GM21447 (cell line): ENCODE measurements around the gene NRN1L.
"Not testable (repeated sequence)": the region's sequence is repeated elsewhere in the genome, so short reads cannot be mapped to it uniquely, and the experiment has no call there.

Experiments
- ATAC-seq: cut with Tn5 transposase; IDR thresholded peaks from one replicate; pipeline ENCODE4 v1.9.1; 2021; ENCODE audit not compliant: unreplicated experiment

Gene NRN1L

GRCh38 chr16:67860589-67861398, 23.9 kb upstream of the NRN1L start:
- ATAC-seq: no peak

- ATAC-seq: no peak
These were observed 22.8 kb upstream of the NRN1L start for GRCh38 chr16:67861877-67862276.

GRCh38 chr16:67862623-67863583, 21.8 kb upstream of the NRN1L start:
- no peak for ATAC-seq

GRCh38 chr16:67864044-67864443, 20.6 kb upstream of the NRN1L start:
- not testable (repeated sequence) for ATAC-seq

GRCh38 chr16:67864594-67864993, 20.1 kb upstream of the NRN1L start:
- no peak for ATAC-seq

GRCh38 chr16:67865318-67865717, 19.4 kb upstream of the NRN1L start:
- ATAC-seq: no peak

GRCh38 chr16:67868290-67868689, 16.4 kb upstream of the NRN1L start:
- ATAC-seq: no peak

- ATAC-seq: no peak
These were observed 15.0 kb upstream of the NRN1L start for GRCh38 chr16:67869653-67870052.

GRCh38 chr16:67871256-67871655, 13.4 kb upstream of the NRN1L start:
- ATAC-seq: no peak

- ATAC-seq: no peak
These were observed 12.5 kb upstream of the NRN1L start for GRCh38 chr16:67872131-67872630.

GRCh38 chr16:67872631-67873434, 11.9 kb upstream of the NRN1L start, which contains the start of gene EDC4:
Gene EDC4, plus strand, starts transcription at chr16:67873052. Its CDS starts 210 bp downstream, at chr16:67873262.
- ATAC-seq: peak; percentile 62

- ATAC-seq: peak; percentile 12
These were observed 11.0 kb upstream of the NRN1L start for GRCh38 chr16:67873435-67874370.

GRCh38 chr16:67874372-67874771, 10.3 kb upstream of the NRN1L start:
- no peak for ATAC-seq

GRCh38 chr16:67877064-67877463, 7.6 kb upstream of the NRN1L start:
- ATAC-seq: no peak

- ATAC-seq: no peak
These were observed 6.5 kb upstream of the NRN1L start for GRCh38 chr16:67878232-67878631.

GRCh38 chr16:67878846-67879245, 5.8 kb upstream of the NRN1L start:
- no peak for ATAC-seq

- ATAC-seq: no peak
These were observed 5.2 kb upstream of the NRN1L start for GRCh38 chr16:67879462-67879861.

GRCh38 chr16:67879936-67880335, 4.7 kb upstream of the NRN1L start:
- no peak for ATAC-seq

- no peak for ATAC-seq
These were observed 4.1 kb upstream of the NRN1L start for GRCh38 chr16:67880584-67880983.
